CD4-positive, alpha-beta T cell treated with Interferon alpha-2 for 1 hour (primary cell): Measurements from ENCODE around the gene UCKL1.
"Not testable (repeated sequence)": the region's sequence is repeated elsewhere in the genome, so short reads cannot be mapped to it uniquely, and the experiment has no call there.

Experiments
- DNase-seq, 2 donors: peaks; one replicate each; pipeline ENCODE4 v3.0.0-alpha.2; 2020 to 2022

Gene UCKL1

GRCh38 chr20:63955827-63956663, at the start of gene UCKL1:
TSS of gene UCKL1 (minus strand) at chr20:63956416. CDS start at chr20:63956372, 44 bp downstream.
- peak; percentile 91 for DNase-seq

- no peak for DNase-seq
These were observed 49.2 kb upstream of the UCKL1 start for GRCh38 chr20:64005394-64005793.

- no peak for DNase-seq
These were observed 47.9 kb upstream of the UCKL1 start for GRCh38 chr20:64003960-64004725.

- DNase-seq: no peak
These were observed 45.4 kb upstream of the UCKL1 start for GRCh38 chr20:64001607-64002011.

- no peak for DNase-seq
These were observed 44.7 kb upstream of the UCKL1 start for GRCh38 chr20:64000906-64001305.

- DNase-seq: no peak
These were observed 26.7 kb upstream of the UCKL1 start for GRCh38 chr20:63982937-63983336.

GRCh38 chr20:63980806-63981728, 24.9 kb upstream of the UCKL1 start, which contains the start of gene PRPF6:
TSS of gene PRPF6 (plus strand) at chr20:63981132. CDS start at chr20:63981246, 114 bp downstream.
- DNase-seq: peak; percentile 95 to 96

- peak in 1 of 2 donors; percentile 46 for DNase-seq
These were observed 24.1 kb upstream of the UCKL1 start for GRCh38 chr20:63980317-63980805.

GRCh38 chr20:63979557-63980316, 23.5 kb upstream of the UCKL1 start, which contains the start of gene SAMD10:
TSS of gene SAMD10 (minus strand) at chr20:63979642. CDS start at chr20:63979467, 175 bp downstream.
- peak; percentile 74 to 83 for DNase-seq

- DNase-seq: no peak
These were observed 23.0 kb upstream of the UCKL1 start for GRCh38 chr20:63979229-63979556.

GRCh38 chr20:63978319-63979228, 22.4 kb upstream of the UCKL1 start:
- peak; percentile 46 to 66 for DNase-seq

GRCh38 chr20:63977739-63978276, 21.6 kb upstream of the UCKL1 start:
- DNase-seq: peak in 1 of 2 donors; percentile 54

- DNase-seq: no peak
These were observed 20.9 kb upstream of the UCKL1 start for GRCh38 chr20:63976980-63977738.

- not testable (repeated sequence) for DNase-seq
These were observed 20.3 kb upstream of the UCKL1 start for GRCh38 chr20:63976511-63976910.

- no peak for DNase-seq
These were observed 18.4 kb upstream of the UCKL1 start for GRCh38 chr20:63974402-63975200.

GRCh38 chr20:63973636-63974401, 17.6 kb upstream of the UCKL1 start:
- peak; percentile 76 to 81 for DNase-seq

GRCh38 chr20:63973160-63973479, 16.9 kb upstream of the UCKL1 start:
- DNase-seq: no peak
